SK-N-MC (cell line): ENCODE results near the gene PLEKHA6.

ENCODE experiments used
- DNase-seq: peaks from one replicate; pipeline ENCODE4 v3.0.0-alpha.2; 2011; ENCODE audit warnings: low read depth, low spot score
- H3K27ac ChIP-seq: fragments of 200-600 bp; sonication (generic); 2 replicates; pipeline ENCODE4 v1.5.1; 2016; ENCODE audit warnings: mixed run types
- H3K36me3 ChIP-seq: fragments of 200-600 bp; sonication (generic); 2 replicates; pipeline ENCODE4 v1.6.1; 2017; ENCODE audit warnings: antibody characterized with exemption, low read length, mixed read lengths; ENCODE audit not compliant: insufficient read depth
- H3K4me3 ChIP-seq: fragments of 200-600 bp; sonication (generic); 2 replicates; pipeline ENCODE4 v1.5.1; 2016
- H3K9ac ChIP-seq: fragments of 200-600 bp; sonication (generic); 2 replicates; pipeline ENCODE4 v1.8.0; 2017; ENCODE audit warnings: mixed run types, mixed read lengths; ENCODE audit not compliant: insufficient read length
- H3K9me3 ChIP-seq: fragments of 200-600 bp; sonication (generic); 2 replicates; pipeline ENCODE4 v1.6.1; 2017; ENCODE audit warnings: low read depth, mild to moderate bottlenecking, antibody characterized with exemption, low read length, moderate library complexity, mixed read lengths
- EZH2 ChIP-seq: fragments of 200-600 bp; sonication (generic); IDR thresholded peaks from one replicate; pipeline ENCODE4 v1.6.1; 2017; ENCODE audit warnings: antibody characterized with exemption
- FOXP2 ChIP-seq: optimal IDR thresholded peaks from 2 replicates; pipeline ENCODE3; 2011; ENCODE audit warnings: mild to moderate bottlenecking, moderate library complexity; ENCODE audit not compliant: insufficient read depth; ENCODE audit errors: extremely low read length, control extremely low read depth
- POLR2AphosphoS5 ChIP-seq: IDR thresholded peaks from 2 replicates; pipeline ENCODE4 v1.6.1; 2012; ENCODE audit warnings: mild to moderate bottlenecking, low read depth, low read length, borderline replicate concordance

Gene PLEKHA6

GRCh38 chr1:204344665-204345355, 14.9 kb downstream of the PLEKHA6 start:
- no peaks in the 10 kb centered on the region for H3K9me3 ChIP-seq
- no peak overlapping the region for H3K9ac ChIP-seq
- no peaks in the 10 kb centered on the region for H3K36me3 ChIP-seq
- DNase-seq: no peak
- H3K4me3 ChIP-seq: no peak overlapping the region
- TF ChIP-seq EZH2 (no peak), FOXP2 (no peak), POLR2AphosphoS5 (no peak)
- no peak overlapping the region for H3K27ac ChIP-seq

GRCh38 chr1:204343802-204344201, 15.9 kb downstream of the PLEKHA6 start:
- Histone ChIP-seq H3K9me3 (no peaks in the 10 kb centered on the region), H3K4me3 (no peak overlapping the region), H3K9ac (no peak overlapping the region), H3K27ac (no peak overlapping the region), H3K36me3 (no peaks in the 10 kb centered on the region)
- DNase-seq: no peak
- TF ChIP-seq EZH2: no peak
- no peak for TF ChIP-seq FOXP2
- TF ChIP-seq POLR2AphosphoS5: no peak

GRCh38 chr1:204343247-204343646, 16.5 kb downstream of the PLEKHA6 start:
- no peak overlapping the region for H3K27ac ChIP-seq
- H3K36me3 ChIP-seq: no peaks in the 10 kb centered on the region
- DNase-seq: no peak
- no peak overlapping the region for H3K9ac ChIP-seq
- no peaks in the 10 kb centered on the region for H3K9me3 ChIP-seq
- no peak overlapping the region for H3K4me3 ChIP-seq
- TF ChIP-seq FOXP2: no peak

- Histone ChIP-seq H3K27ac (no peak overlapping the region), H3K9me3 (no peaks in the 10 kb centered on the region), H3K4me3 (no peak overlapping the region), H3K9ac (no peak overlapping the region), H3K36me3 (no peaks in the 10 kb centered on the region)
- no peak for DNase-seq
- no peak for TF ChIP-seq EZH2
- no peak for TF ChIP-seq FOXP2
- TF ChIP-seq POLR2AphosphoS5: no peak
These were observed 17.4 kb downstream of the PLEKHA6 start for GRCh38 chr1:204342310-204342709.

- DNase-seq: no peak
- no peak overlapping the region for H3K9ac ChIP-seq
These were observed 18.3 kb downstream of the PLEKHA6 start for GRCh38 chr1:204341380-204341779.

GRCh38 chr1:204340081-204340889, 19.4 kb downstream of the PLEKHA6 start:
- no peak overlapping the region for H3K4me3 ChIP-seq
- no peak for DNase-seq
- TF ChIP-seq EZH2 (no peak), POLR2AphosphoS5 (no peak), FOXP2 (no peak)
- no peaks in the 10 kb centered on the region for H3K36me3 ChIP-seq
- no peak overlapping the region for H3K27ac ChIP-seq
- H3K9ac ChIP-seq: no peak overlapping the region
- H3K9me3 ChIP-seq: no peaks in the 10 kb centered on the region

More at GRCh38 chr1:204341380-204341779, 18.3 kb downstream of the PLEKHA6 start:
- no peaks in the 10 kb centered on the region for H3K9me3 ChIP-seq
- no peaks in the 10 kb centered on the region for H3K36me3 ChIP-seq
- TF ChIP-seq FOXP2 (no peak), EZH2 (no peak)
- H3K4me3 ChIP-seq: no peak overlapping the region
- H3K27ac ChIP-seq: no peak overlapping the region

- H3K9me3 ChIP-seq: no peaks in the 10 kb centered on the region
- H3K4me3 ChIP-seq: no peak overlapping the region
- H3K36me3 ChIP-seq: no peaks in the 10 kb centered on the region
- H3K27ac ChIP-seq: no peak overlapping the region
- no peak for DNase-seq
- no peak for TF ChIP-seq POLR2AphosphoS5
- no peak for TF ChIP-seq FOXP2
- H3K9ac ChIP-seq: no peak overlapping the region
These were observed 20.2 kb downstream of the PLEKHA6 start for GRCh38 chr1:204339541-204339940.

- no peak overlapping the region for H3K9ac ChIP-seq
- no peaks in the 10 kb centered on the region for H3K9me3 ChIP-seq
These were observed 20.7 kb downstream of the PLEKHA6 start for GRCh38 chr1:204338997-204339396.

GRCh38 chr1:204338360-204338759, 21.4 kb downstream of the PLEKHA6 start:
- Histone ChIP-seq H3K4me3 (no peak overlapping the region), H3K36me3 (no peaks in the 10 kb centered on the region), H3K9ac (no peak overlapping the region), H3K27ac (no peak overlapping the region), H3K9me3 (no peaks in the 10 kb centered on the region)
- DNase-seq: no peak
- TF ChIP-seq POLR2AphosphoS5 (no peak), EZH2 (no peak), FOXP2 (no peak)

More at GRCh38 chr1:204338997-204339396, 20.7 kb downstream of the PLEKHA6 start:
- TF ChIP-seq EZH2 (no peak), POLR2AphosphoS5 (no peak), FOXP2 (no peak)
- Histone ChIP-seq H3K27ac (no peak overlapping the region), H3K36me3 (no peaks in the 10 kb centered on the region), H3K4me3 (no peak overlapping the region)
- DNase-seq: no peak
